RWPE2 (cell line): ENCODE data around the gene RADIL.

Source experiments
- ATAC-seq: fragments of 200-7000 bp; cut with Tn5 transposase; 3 replicates; pipeline ENCODE4 v1.9.1; 2021; ENCODE audit warnings: low read depth
- DNase-seq: peaks from one replicate; pipeline ENCODE4 v3.0.0-alpha.2; 2020; ENCODE audit warnings: low spot score
- H3K27ac ChIP-seq: fragments of 450-650 bp; 2 replicates; pipeline ENCODE4 v1.5.1; 2017; ENCODE audit warnings: mild to moderate bottlenecking; ENCODE audit not compliant: poor library complexity, severe bottlenecking
- H3K27me3 ChIP-seq: fragments of 250-450 bp; sonication (Bioruptor Pico); 2 replicates; pipeline ENCODE4 v1.5.1; 2021; ENCODE audit warnings: mild to moderate bottlenecking, moderate library complexity; ENCODE audit not compliant: insufficient read depth, poor library complexity, severe bottlenecking
- H3K36me3 ChIP-seq: fragments of 250-450 bp; sonication (Bioruptor Pico); 2 replicates; pipeline ENCODE4 v1.5.1; 2020; ENCODE audit warnings: low read depth, mild to moderate bottlenecking, moderate library complexity
- H3K4me1 ChIP-seq: fragments of 250-450 bp; sonication (Bioruptor Pico); 2 replicates; pipeline ENCODE4 v1.5.1; 2021; ENCODE audit warnings: mild to moderate bottlenecking, moderate library complexity; ENCODE audit not compliant: insufficient read depth, poor library complexity, severe bottlenecking
- H3K4me3 ChIP-seq: fragments of 250-450 bp; sonication (Bioruptor Pico); 2 replicates; pipeline ENCODE4 v1.5.1; 2021; ENCODE audit warnings: mild to moderate bottlenecking, moderate library complexity; ENCODE audit not compliant: severe bottlenecking
- H3K9me3 ChIP-seq: fragments of 250-450 bp; sonication (Bioruptor Pico); 2 replicates; pipeline ENCODE4 v1.5.1; 2021; ENCODE audit warnings: mild to moderate bottlenecking, moderate library complexity; ENCODE audit not compliant: severe bottlenecking
- TF ChIP-seq, protein P1 (sequence below): fragments of 450-650 bp; IDR thresholded peaks from one replicate; pipeline ENCODE4 v1.5.1; 2017; ENCODE audit warnings: mild to moderate bottlenecking, moderate library complexity; ENCODE audit not compliant: poor library complexity, severe bottlenecking

Gene RADIL

DNA sequence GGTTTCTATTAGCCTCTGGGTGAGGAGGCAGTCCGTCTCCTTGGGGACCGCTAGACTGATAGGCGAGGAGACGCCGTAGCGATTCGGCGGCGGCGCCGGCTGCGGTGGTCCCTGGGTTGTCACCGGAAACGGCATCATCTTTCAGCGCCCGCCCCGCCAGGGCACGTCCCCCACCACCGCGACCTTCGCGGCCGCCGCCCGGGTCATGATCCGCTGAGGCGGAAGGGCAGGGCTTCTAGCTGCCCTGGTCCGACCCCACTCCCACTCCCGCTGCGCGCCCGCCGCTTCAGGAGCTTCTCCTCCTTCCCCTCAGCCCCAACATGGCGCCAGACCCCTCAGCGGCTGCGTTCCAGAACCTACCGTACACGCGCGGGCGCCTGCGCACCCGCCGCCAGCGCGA, 21.8 kb downstream of the RADIL start, which contains the start of gene PAPOLB:
Gene PAPOLB, minus strand, starts transcription at position 358 of the 400 bp plus-strand sequence. Its CDS starts 220 bp downstream, at position 138.
- DNase-seq = no peak
- Histone ChIP-seq H3K36me3 (no peaks in the 10 kb centered on the region), H3K4me3 (no peak within 1 kb of the TSS), H3K27ac (no peak within 1 kb of the TSS), H3K4me1 (no peaks in the 10 kb centered on the region), H3K27me3 (peaks cover 39% of the 10 kb centered on the region), H3K9me3 (no peaks in the 10 kb centered on the region)
- TF ChIP-seq, protein P1, sequence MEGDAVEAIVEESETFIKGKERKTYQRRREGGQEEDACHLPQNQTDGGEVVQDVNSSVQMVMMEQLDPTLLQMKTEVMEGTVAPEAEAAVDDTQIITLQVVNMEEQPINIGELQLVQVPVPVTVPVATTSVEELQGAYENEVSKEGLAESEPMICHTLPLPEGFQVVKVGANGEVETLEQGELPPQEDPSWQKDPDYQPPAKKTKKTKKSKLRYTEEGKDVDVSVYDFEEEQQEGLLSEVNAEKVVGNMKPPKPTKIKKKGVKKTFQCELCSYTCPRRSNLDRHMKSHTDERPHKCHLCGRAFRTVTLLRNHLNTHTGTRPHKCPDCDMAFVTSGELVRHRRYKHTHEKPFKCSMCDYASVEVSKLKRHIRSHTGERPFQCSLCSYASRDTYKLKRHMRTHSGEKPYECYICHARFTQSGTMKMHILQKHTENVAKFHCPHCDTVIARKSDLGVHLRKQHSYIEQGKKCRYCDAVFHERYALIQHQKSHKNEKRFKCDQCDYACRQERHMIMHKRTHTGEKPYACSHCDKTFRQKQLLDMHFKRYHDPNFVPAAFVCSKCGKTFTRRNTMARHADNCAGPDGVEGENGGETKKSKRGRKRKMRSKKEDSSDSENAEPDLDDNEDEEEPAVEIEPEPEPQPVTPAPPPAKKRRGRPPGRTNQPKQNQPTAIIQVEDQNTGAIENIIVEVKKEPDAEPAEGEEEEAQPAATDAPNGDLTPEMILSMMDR = no peak
- no peak for ATAC-seq

DNA sequence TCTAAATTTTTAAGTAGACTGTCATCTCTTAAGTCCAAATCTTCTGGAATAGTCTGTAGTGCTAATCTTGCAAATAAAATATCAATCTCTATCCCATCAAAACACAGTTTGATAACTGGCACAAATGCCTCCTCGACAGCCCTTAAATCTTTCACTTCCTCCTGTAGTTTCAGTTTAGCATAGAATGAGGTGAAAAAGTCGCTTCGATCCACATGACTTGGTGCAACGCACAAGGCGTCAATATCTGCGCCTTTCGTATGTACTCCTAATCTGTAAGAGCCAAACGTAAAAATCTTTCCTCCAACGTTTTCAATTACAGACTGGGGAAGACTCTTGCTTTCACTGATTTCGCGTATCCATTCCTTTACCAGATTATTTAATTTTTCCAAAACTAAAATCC, 22.3 kb downstream of the RADIL start:
- no peak for DNase-seq
- H3K4me3 ChIP-seq = no peak overlapping the region
- TF ChIP-seq, protein P1 = no peak
- H3K9me3 ChIP-seq = no peaks in the 10 kb centered on the region
- H3K27me3 ChIP-seq = peaks cover 39% of the 10 kb centered on the region
- no peak overlapping the region for H3K27ac ChIP-seq
- H3K4me1 ChIP-seq = no peaks in the 10 kb centered on the region
- ATAC-seq = no peak
- H3K36me3 ChIP-seq = no peaks in the 10 kb centered on the region

DNA sequence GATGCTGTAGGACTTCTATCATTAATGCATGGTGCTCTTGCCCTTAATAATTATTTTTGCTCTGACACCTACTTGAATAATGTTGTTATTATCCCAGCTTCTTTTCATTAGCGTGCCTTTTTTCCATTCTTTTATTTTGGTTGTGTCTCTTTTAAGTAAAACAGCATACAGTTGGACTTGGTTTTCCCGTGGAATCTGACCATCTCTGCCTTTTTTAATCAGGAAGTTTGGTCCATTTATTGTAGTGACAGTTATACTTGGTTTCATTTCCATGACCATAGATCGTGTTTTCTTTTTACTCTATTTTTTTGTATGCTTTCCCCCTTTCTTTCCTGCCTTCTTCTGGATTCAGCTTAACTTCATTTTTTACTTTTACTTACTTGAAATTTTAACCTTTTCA, 26.3 kb downstream of the RADIL start:
- Histone ChIP-seq H3K4me1 (no peaks in the 10 kb centered on the region), H3K36me3 (no peaks in the 10 kb centered on the region), H3K27ac (no peak overlapping the region), H3K9me3 (no peaks in the 10 kb centered on the region), H3K27me3 (peaks cover 31% of the 10 kb centered on the region), H3K4me3 (no peak overlapping the region)
- DNase-seq = no peak
- TF ChIP-seq, protein P1 = no peak
- no peak for ATAC-seq

DNA sequence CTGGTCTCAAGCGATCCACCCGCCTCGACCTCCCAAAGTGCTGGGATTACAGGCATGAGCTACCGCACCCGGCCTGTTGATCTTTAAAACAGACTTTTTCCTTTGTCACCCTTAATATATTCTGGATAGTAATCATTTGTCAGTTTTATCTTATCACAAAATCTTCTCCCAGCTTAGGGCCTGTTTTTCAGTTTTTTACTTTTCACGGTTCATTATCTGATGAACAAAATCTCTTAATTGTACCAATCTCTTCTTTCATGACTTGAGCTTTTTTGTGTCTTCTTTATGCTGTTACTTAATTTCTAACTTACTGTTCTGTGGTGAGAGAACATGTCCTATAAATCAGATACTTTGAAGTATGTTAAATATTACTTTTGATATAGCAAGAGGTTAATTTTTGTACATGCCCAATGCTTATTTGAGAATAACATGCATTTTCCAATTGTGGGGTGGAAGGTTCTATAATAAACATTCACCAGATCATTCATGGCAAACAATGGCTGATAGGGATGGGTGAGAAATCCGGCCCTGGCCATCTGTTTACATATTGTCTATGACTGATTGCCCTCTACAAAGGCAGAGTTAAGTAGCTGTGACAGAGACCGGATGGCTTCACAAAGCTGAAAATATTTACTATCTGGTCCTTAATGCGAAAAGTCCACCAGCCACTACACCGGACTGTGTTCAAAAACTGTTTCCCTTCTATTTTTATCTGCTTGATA, 27.0 kb downstream of the RADIL start:
- no peak for DNase-seq
- no peak for ATAC-seq
- H3K9me3 ChIP-seq = no peaks in the 10 kb centered on the region
- H3K4me3 ChIP-seq = no peak overlapping the region
- H3K27me3 ChIP-seq = peaks cover 24% of the 10 kb centered on the region
- H3K4me1 ChIP-seq = no peaks in the 10 kb centered on the region
- TF ChIP-seq, protein P1 = no peak
- no peak overlapping the region for H3K27ac ChIP-seq
- H3K36me3 ChIP-seq = no peaks in the 10 kb centered on the region

DNA sequence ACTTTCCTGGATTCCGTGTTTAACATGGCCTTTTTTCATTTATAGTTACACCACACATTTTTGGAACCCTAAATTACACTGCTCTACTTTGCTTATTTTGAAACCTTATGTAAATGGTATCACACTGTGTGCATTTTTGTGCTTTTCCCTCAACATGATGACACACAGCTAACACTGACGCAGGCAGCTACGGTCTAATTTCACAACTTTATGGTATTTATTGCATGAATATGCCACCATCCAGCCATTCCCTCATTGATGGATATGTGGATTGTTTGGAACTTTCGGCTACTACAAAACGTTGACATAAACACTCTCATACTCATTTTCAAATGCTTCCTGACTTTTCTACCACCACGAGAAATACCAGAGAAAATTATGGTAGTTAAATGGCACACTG, 28.6 kb downstream of the RADIL start:
- H3K36me3 ChIP-seq = no peaks in the 10 kb centered on the region
- no peaks in the 10 kb centered on the region for H3K9me3 ChIP-seq
- no peaks in the 10 kb centered on the region for H3K4me1 ChIP-seq
- no peak overlapping the region for H3K4me3 ChIP-seq
- TF ChIP-seq, protein P1 = no peak
- DNase-seq (no peak), ATAC-seq (no peak)
- H3K27me3 ChIP-seq = peaks cover 9% of the 10 kb centered on the region
- H3K27ac ChIP-seq = no peak overlapping the region
